ENCODE results near the gene FBXL2. TPM values are rescaled to one million over a fixed set of nuclear protein-coding genes. Genes with fewer than 3 reads are reported as not detected.

Gene FBXL2
- total RNA-seq, 4 donors from 2014 or later: 0.24 to 1.9 (median 0.82) TPM; not detected in 1

DNA sequence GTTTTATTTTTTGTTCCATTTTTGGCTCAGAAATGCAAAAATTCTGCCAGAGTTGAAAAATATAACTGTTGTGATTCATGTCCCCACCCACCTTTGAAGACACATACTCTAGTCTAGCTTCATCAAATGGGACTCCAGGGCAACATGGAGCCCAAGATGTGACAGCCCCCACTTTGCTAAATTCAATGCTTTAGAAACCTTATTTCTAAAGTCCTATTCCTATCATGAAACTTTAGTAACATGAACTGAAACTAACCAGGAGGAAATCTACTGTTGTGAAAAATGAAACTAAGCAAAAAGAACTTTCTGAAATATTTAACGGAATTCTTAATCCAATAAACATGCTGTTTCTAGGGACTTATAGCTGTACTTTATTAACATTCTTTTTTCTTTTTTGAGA lies 142.7 kb downstream of the FBXL2 start:
- Histone ChIP-seq H3K4me3 (no peak overlapping the region), H3K36me3 (peaks cover 0 to 23% of the 10 kb centered on the region in 2 donors), H3K27me3 (no peaks in the 10 kb centered on the region), H3K4me1 (peaks cover 16 to 17% of the 10 kb centered on the region in 2 donors), H3K27ac (no peak overlapping the region), H3K9me3 (no peaks in the 10 kb centered on the region)
- in situ Hi-C loops (cut with MboI; ENCODE audit: low sequenced_read_pairs in 4 of 4): no loop called here
- no peak for TF ChIP-seq POLR2A (IDR thresholded peaks at IDR 0.05)
- TF ChIP-seq, protein P1, sequence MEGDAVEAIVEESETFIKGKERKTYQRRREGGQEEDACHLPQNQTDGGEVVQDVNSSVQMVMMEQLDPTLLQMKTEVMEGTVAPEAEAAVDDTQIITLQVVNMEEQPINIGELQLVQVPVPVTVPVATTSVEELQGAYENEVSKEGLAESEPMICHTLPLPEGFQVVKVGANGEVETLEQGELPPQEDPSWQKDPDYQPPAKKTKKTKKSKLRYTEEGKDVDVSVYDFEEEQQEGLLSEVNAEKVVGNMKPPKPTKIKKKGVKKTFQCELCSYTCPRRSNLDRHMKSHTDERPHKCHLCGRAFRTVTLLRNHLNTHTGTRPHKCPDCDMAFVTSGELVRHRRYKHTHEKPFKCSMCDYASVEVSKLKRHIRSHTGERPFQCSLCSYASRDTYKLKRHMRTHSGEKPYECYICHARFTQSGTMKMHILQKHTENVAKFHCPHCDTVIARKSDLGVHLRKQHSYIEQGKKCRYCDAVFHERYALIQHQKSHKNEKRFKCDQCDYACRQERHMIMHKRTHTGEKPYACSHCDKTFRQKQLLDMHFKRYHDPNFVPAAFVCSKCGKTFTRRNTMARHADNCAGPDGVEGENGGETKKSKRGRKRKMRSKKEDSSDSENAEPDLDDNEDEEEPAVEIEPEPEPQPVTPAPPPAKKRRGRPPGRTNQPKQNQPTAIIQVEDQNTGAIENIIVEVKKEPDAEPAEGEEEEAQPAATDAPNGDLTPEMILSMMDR (IDR thresholded peaks at IDR 0.05 in 4 of 5, conservative IDR thresholded peaks at IDR 0.05 in 1 of 5): no peak
- intact Hi-C loops (cut with DNase I; ENCODE audit: low total_unique reads): no loop called here
- ATAC-seq: no peak
- DNase-seq: no peak

DNA sequence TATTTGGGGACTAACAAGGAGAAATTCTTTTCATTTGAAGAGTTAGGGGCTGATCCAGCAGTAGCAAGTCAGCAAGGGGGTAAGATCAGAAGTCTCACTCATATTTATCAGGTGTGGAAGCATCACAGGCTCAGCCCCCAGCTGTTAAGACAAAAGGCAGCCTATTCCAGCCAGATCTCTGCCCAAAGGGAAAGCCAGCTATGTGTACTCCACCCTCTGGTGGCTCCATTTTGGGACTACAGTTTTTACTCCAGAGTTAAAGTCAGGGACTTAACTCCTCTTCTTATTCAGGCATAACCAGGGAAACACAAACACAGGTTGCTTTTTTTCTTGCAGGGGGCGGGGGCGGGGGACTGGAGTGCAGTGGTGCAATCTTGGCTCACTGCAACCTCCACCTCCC lies 143.7 kb downstream of the FBXL2 start:
- Histone ChIP-seq H3K27ac (no peak overlapping the region), H3K36me3 (peaks cover 0 to 23% of the 10 kb centered on the region in 2 donors), H3K9me3 (no peaks in the 10 kb centered on the region), H3K4me1 (peaks cover 21 to 23% of the 10 kb centered on the region in 2 donors), H3K4me3 (no peak overlapping the region), H3K27me3 (no peaks in the 10 kb centered on the region)
- DNase-seq (no peak), ATAC-seq (no peak)
- in situ Hi-C loops (cut with MboI; ENCODE audit: low sequenced_read_pairs in 4 of 4): no loop called here
- intact Hi-C loops (cut with DNase I; ENCODE audit: low total_unique reads): no loop called here
- TF ChIP-seq POLR2A (IDR thresholded peaks at IDR 0.05): no peak
- TF ChIP-seq, protein P1 (IDR thresholded peaks at IDR 0.05 in 4 of 5, conservative IDR thresholded peaks at IDR 0.05 in 1 of 5): no peak

DNA sequence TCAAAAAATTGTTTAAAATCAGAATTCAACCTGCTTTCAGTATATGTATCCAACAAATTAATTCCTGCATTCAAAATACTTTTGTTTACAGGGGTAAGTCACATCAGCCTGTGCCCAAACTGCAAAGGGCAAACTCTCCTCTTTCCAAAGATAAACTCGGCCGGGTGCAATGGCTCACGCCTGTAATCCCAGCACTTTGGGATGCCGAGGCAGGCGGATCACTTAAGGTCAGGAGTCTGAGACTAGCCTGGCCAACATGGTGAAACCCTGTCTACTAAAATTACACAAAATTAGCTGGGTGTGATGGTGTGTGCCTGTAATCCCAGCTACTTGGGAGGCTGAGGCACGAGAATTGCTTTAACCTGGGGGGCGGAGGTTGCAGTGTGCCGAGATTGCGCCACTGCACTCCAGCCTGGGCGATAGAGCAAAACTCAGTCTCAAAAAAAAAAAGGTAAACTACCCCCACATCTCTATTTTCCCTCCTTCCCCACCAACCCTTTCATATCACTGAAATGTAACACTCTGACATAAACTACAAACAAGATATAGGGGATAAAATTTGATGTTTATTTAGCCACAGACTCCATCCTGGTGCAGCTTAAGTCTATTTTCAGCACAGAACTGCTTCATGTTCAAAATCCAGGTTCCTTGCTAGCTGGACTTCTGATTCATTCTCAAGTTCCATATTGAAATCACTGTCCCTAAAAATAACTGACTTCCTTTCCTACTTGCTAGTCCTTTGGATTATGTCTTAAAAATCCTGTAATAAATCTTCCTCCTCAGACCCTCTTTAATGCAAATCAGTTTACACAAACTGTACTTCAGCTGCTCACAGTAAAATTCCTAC lies 147.6 kb downstream of the FBXL2 start:
- no peaks in the 10 kb centered on the region for H3K9me3 ChIP-seq
- in situ Hi-C loops (cut with MboI; ENCODE audit: low sequenced_read_pairs in 4 of 4) (no loop called here), intact Hi-C loops (cut with DNase I; ENCODE audit: low total_unique reads) (loop anchor here (1.0 kb wide), 1 partner anchor 15 kb away; the partner anchor contains the start of gene UBP1)
- peak overlapping the region; percentile 77 to 84 (median 80) for H3K27ac ChIP-seq
- no peak for TF ChIP-seq POLR2A (IDR thresholded peaks at IDR 0.05)
- TF ChIP-seq, protein P1 (IDR thresholded peaks at IDR 0.05 in 4 of 5, conservative IDR thresholded peaks at IDR 0.05 in 1 of 5): no peak
- H3K27me3 ChIP-seq: no peaks in the 10 kb centered on the region
- H3K4me3 ChIP-seq: peak overlapping the region; percentile 4 to 32 (median 14)
- DNase-seq: peak in 1 of 2 donors; percentile 74
- H3K36me3 ChIP-seq: peaks cover 0 to 18% of the 10 kb centered on the region in 2 donors
- H3K4me1 ChIP-seq: peaks cover 33 to 41% of the 10 kb centered on the region in 2 donors
- ATAC-seq: peak; percentile 93 to 96

DNA sequence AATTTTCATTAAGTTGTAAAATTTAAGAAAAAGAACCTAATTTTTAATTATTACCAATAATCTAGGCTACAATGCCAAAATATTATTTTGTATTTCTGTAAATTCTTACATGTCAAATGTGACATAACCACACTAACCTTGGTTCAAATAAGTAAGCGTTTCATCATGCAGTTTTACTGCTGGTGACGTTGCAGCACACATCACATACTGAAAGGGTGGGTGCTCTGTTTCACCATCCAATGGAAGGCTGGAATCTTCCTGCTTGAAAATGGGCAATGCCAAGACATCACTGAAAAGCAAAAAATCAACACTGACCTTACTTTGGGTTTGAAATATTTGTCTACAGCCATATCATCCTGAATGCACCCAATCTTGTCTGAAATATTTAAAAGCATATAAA lies 148.2 kb downstream of the FBXL2 start:
- no peak for DNase-seq
- Histone ChIP-seq H3K27ac (peak overlapping the region; percentile 77 to 84 (median 80)), H3K27me3 (no peaks in the 10 kb centered on the region), H3K9me3 (no peaks in the 10 kb centered on the region), H3K36me3 (peaks cover 0 to 18% of the 10 kb centered on the region in 2 donors), H3K4me3 (no peak overlapping the region), H3K4me1 (peaks cover 37 to 47% of the 10 kb centered on the region in 2 donors)
- intact Hi-C loops (cut with DNase I; ENCODE audit: low total_unique reads): loop anchor here (1.0 kb wide), 1 partner anchor 15 kb away; the partner anchor contains the start of gene UBP1
- ATAC-seq: peak in 1 of 2 donors; percentile 37
- TF ChIP-seq, protein P1 (IDR thresholded peaks at IDR 0.05 in 4 of 5, conservative IDR thresholded peaks at IDR 0.05 in 1 of 5): no peak
- in situ Hi-C loops (cut with MboI; ENCODE audit: low sequenced_read_pairs in 4 of 4): no loop called here
